Lower leg skin (tissue), 3 donors: ENCODE data around the gene KRTAP1-4.

Experiments
- CTCF ChIP-seq, 3 donors: fragments of 450-650 bp; IDR thresholded peaks; one replicate each; pipeline ENCODE4 v1.5.1; 2016; ENCODE audit warnings: antibody characterized with exemption in 3 of 3, mild to moderate bottlenecking in 3 of 3, moderate library complexity in 2 of 3
- POLR2A ChIP-seq, 2 donors: fragments of 450-650 bp; IDR thresholded peaks; one replicate each; pipeline ENCODE4 v1.6.1; 2016 to 2017; ENCODE audit warnings: antibody characterized with exemption in 2 of 2, mild to moderate bottlenecking in 1 of 2, moderate library complexity in 1 of 2

- TF ChIP-seq POLR2A (IDR thresholded peaks at IDR 0.05) = no peak
- TF ChIP-seq CTCF (IDR thresholded peaks at IDR 0.05) = no peak
These were observed 7.9 kb upstream of the KRTAP1-4 start for GRCh38 chr17:41037853-41038350.
